Measurements from ENCODE around the gene KCNJ5.

KCNJ5 gene

DNA sequence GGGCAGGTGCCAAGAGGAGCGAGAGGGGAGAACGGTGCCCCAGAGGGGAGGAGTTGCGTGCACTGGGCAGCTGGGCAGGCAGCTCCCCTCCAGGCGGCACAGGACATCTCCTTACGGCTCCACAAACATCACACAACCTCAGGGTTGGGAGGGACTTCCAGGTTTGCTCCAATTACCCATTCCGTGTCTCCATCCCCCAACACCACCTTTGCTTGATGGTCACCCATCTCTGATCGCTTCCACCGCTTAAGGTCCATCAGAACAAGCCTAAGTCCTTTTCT is 66.0 kb downstream of the KCNJ5 start:
- DNase-seq (ENCODE audit: low read depth): no peak

DNA sequence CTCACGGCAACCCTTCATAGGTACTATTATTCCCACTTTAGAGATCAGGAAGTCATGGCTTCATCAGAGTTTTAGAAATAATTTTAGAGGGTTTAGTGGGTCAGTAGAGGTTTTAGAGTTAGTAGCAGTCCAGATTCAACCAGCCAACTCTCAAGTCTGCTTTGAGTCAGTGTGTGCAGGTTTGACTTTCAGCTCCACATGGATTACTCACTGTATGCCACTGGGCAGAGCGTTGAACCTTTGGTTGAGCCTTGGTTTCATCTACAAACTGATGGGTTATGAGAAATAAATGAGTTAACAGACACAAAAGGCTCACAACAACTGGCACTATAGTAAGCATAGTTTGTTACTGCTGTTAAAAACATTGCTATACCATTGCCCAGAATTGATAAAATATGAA is 70.5 kb downstream of the KCNJ5 start:
- no peak for DNase-seq (ENCODE audit: low read depth)

DNA sequence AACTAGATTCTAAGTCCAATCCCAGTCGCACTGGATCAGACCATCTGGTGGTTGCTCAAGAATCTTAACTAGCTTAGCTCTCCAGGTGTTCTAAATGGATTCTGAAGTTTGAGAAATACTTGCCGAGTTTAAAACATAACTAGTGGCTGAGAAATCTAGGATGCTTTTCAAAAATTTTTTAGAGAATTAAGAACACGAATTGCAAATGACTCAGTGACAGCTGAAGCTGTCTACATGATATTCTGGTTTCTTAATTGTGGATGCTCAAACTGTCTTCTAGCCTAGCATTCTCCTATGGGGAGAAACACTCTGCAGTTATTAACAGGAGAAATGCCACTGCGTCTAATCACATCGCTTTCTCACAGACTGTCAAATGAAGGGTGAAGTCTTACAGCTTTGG is 71.7 kb downstream of the KCNJ5 start:
- DNase-seq (ENCODE audit: low read depth): no peak

DNA sequence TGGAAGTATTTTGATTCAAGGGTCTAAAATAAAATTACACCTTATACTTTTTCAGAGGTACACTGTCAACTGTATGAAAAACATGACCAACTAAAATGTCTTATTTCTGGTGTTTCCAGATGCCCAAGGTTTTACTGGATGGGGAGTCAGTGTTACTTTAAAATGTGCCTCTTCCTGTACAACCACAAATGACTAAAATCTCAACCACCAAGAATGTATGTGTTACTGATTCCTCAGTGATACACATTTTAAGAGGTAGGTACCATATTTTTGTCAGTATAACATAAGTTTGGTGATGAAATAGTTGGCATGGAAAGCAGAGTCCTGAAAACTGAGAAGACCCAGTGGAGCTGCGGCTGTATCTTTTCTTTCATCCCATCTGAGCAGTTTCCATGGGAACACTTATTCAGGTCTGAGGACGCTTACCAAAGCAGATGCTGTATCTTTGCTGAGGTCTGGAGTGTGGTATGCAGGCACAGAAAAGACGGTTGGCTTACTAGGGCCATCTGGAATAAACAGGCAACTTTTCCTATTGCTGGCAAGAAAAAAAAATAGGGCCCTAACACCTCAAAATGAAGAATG is 72.7 kb downstream of the KCNJ5 start:
- no peak for DNase-seq (ENCODE audit: low read depth)

DNA sequence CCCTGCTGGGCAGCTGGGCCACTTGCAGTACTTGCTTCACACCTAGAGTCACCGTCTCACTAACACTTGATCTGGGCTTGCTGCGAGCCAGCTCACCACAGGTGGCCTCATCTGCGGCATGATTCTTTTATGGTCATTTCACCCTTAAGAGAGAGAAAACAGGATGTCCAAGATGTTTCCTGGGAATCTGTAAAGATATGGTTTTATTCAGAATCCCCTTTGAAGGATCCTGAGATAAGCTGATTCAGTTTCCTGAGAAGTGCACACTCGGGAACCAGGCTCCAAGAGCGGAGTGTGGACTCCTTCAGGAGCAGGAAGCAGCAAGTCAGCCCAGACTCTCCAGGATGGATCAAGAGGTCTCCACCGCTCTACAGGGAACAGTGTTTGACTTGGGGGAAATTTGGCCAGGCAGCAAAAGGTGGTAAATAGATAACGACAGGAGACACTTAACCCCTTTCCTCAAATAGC is 73.3 kb downstream of the KCNJ5 start:
- no peak for DNase-seq (ENCODE audit: low read depth)

DNA sequence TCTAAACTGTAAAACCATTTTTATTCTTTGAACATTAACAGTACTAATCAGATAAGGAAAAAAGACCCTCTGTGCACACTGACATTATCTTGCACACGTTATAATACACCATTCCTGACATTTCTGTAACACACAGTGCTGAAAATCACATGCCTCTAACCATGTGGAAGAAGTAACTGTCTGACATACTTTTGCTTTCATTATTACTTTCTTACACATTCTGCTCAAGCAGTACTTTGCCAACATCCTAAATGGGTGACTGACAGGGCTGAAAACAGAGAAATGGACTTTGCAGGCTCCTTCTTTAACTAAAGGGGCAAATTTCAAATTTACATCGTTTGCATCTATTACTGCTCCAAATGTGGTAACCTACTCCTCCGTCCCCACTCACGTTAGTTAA is 74.3 kb downstream of the KCNJ5 start:
- DNase-seq (ENCODE audit: low read depth): no peak

DNA sequence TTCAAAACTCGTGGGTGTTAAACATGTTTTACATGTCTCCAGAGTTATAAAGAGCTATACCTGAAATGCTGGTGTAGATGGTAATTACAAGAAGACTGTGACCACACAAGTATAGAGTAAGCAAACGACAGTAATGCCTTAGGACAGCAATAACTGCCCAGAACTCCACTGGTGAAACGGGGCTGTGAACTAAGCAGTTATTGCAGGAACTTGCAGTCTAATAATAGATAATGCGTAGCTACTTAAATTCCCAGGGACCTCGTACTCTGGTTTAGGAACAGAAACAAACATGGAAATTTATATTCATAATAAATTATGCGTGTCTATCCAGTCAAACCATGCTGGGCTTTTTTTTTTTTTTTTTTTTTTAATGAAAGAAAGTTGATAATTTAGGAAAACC is 76.4 kb downstream of the KCNJ5 start:
- DNase-seq (ENCODE audit: low read depth): no peak

DNA sequence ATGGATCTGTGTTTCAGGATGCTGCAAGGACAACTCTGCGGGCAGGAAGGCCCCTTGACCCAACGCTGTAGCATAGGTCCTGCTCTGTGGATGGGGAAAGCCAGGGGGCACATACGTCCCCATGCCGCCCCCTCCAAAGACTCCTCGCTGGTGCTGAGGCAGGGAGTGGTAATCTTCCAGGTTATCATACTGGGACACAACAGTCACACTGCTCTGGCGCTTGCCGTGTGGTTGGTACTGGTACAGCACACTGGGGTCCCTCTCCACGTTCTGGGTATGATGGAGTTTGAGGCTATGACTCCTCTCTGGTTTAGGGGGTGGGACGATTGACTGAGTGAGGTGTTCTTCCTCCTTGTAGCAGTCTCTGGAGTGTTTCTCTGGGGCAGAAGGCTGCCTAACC is 77.8 kb downstream of the KCNJ5 start:
- DNase-seq (ENCODE audit: low read depth): no peak
